Tibial nerve (tissue), 4 donors: ENCODE measurements around the gene NOD2. TPM values are rescaled to one million over a fixed set of nuclear protein-coding genes. Genes with fewer than 3 reads are reported as not detected.

Experiments
- DNase-seq, 2 donors: peaks; one replicate each; pipeline ENCODE4 v3.0.0-alpha.2; 2019; ENCODE audit warnings: low spot score in 2 of 2
- H3K27ac ChIP-seq, 4 donors: fragments of 200-600 bp; sonication (generic) in 3 of 4; one replicate each; pipeline ENCODE4 v1.5.1; 2017 to 2019; ENCODE audit warnings: mild to moderate bottlenecking in 1 of 4
- H3K27me3 ChIP-seq, 2 donors: fragments of 200-600 bp; sonication (generic) in 1 of 2; one replicate each; pipeline versions ENCODE4 v1.5.1 to v1.6.0; 2017 to 2019
- H3K36me3 ChIP-seq, 3 donors: fragments of 200-600 bp; sonication (generic); one replicate each; pipeline ENCODE4 v1.5.1; 2018 to 2019
- H3K4me1 ChIP-seq, 4 donors: fragments of 200-600 bp; sonication (generic) in 3 of 4; one replicate each; pipeline ENCODE4 v1.5.1; 2017 to 2019
- H3K4me3 ChIP-seq, 4 donors: fragments of 200-600 bp; sonication (generic) in 3 of 4; one replicate each; pipeline ENCODE4 v1.5.1; 2017 to 2019; ENCODE audit warnings: mild to moderate bottlenecking in 1 of 4, moderate library complexity in 1 of 4
- H3K9me3 ChIP-seq, 4 donors: fragments of 200-600 bp; sonication (generic) in 3 of 4; one replicate each; pipeline ENCODE4 v1.5.1; 2017 to 2019
- CTCF ChIP-seq, 5 experiments: fragments of 200-600 bp in 3 of 5; fragments of 450-650 bp in 2 of 5; sonication (generic) in 3 of 5; IDR thresholded peaks; one replicate each; pipeline ENCODE4 v1.5.1; 2016 to 2019; ENCODE audit warnings: antibody characterized with exemption in 5 of 5, mild to moderate bottlenecking in 3 of 5, moderate library complexity in 2 of 5
- EP300 ChIP-seq, 2 donors: sonication (generic); formaldehyde crosslinking; IDR thresholded peaks; one replicate each; pipeline ENCODE4 v1.6.1; 2017; ENCODE audit warnings: antibody characterized with exemption in 2 of 2, mild to moderate bottlenecking in 1 of 2
- POLR2A ChIP-seq, 2 donors: fragments of 450-650 bp; IDR thresholded peaks; one replicate each; pipeline ENCODE4 v1.6.1; 2017; ENCODE audit warnings: antibody characterized with exemption in 2 of 2, mild to moderate bottlenecking in 2 of 2, moderate library complexity in 2 of 2
- WGBS, 2 donors: methylation state at CpG; one replicate each; pipeline ENCODE4 v1.1.5; 2018; 5-methylcytosine and 5-hydroxymethylcytosine counted together
- total RNA-seq, 4 donors: library from RNA; depleted of rRNA; stranded (reverse); fragments of >200 nt; gene quantifications; one replicate each; pipeline ENCODE4 v1.1.0, GENCODE V29; 2016

The NOD2 gene
- total RNA-seq, 4 donors from 2014 or later, result 1.3 to 10.2 (median 2.7) TPM

GRCh38 chr16:50697881-50698767 lies 4.7 kb downstream of the NOD2 start:
- Histone ChIP-seq H3K27ac (peak overlapping the region; percentile 21 to 87 (median 62)), H3K27me3 (no peaks in the 10 kb centered on the region), H3K36me3 (no peaks in the 10 kb centered on the region), H3K9me3 (peaks cover 0 to 2% (median 0%) of the 10 kb centered on the region in 4 donors), H3K4me3 (peak overlapping the region; percentile 24 to 52 (median 47)), H3K4me1 (peaks cover 0 to 38% (median 20%) of the 10 kb centered on the region in 4 donors)
- DNase-seq, result no peak
- 43 to 44% methylated on average over 18 to 19 of the region's 19 CpGs for WGBS, 2 donors
- TF ChIP-seq EP300 (IDR thresholded peaks at IDR 0.05) (peak in 1 of 2 donors; percentile 13), CTCF (IDR thresholded peaks at IDR 0.05) (no peak)

GRCh38 chr16:50699326-50700159 lies 6.1 kb downstream of the NOD2 start:
- H3K4me3 ChIP-seq, result no peak overlapping the region
- H3K9me3 ChIP-seq, result peaks cover 0 to 17% (median 4%) of the 10 kb centered on the region in 4 donors
- 87 to 90% methylated on average over 18 to 19 of the region's 19 CpGs for WGBS, 2 donors
- no peaks in the 10 kb centered on the region for H3K27me3 ChIP-seq
- no peak for DNase-seq
- H3K36me3 ChIP-seq, result no peaks in the 10 kb centered on the region
- TF ChIP-seq EP300 (IDR thresholded peaks at IDR 0.05), result no peak
- no peak for TF ChIP-seq POLR2A (IDR thresholded peaks at IDR 0.05)
- no peak for TF ChIP-seq CTCF (IDR thresholded peaks at IDR 0.05)
- H3K27ac ChIP-seq, result no peak overlapping the region
- H3K4me1 ChIP-seq, result peaks cover 0 to 32% (median 20%) of the 10 kb centered on the region in 4 donors

- Histone ChIP-seq H3K27me3 (no peaks in the 10 kb centered on the region), H3K9me3 (peaks cover 0 to 34% (median 6%) of the 10 kb centered on the region in 4 donors), H3K4me3 (no peak overlapping the region), H3K4me1 (peaks cover 0 to 13% (median 6%) of the 10 kb centered on the region in 4 donors), H3K36me3 (no peaks in the 10 kb centered on the region), H3K27ac (no peak overlapping the region)
- WGBS, 2 donors, result 83 to 90% methylated on average over 3 of the region's 3 CpGs
- no peak for DNase-seq
- TF ChIP-seq EP300 (IDR thresholded peaks at IDR 0.05), result no peak
- no peak for TF ChIP-seq POLR2A (IDR thresholded peaks at IDR 0.05)
- TF ChIP-seq CTCF (IDR thresholded peaks at IDR 0.05), result no peak
Observed at GRCh38 chr16:50702725-50703124, 9.3 kb downstream of the NOD2 start.

- peaks cover 0 to 3% (median 0%) of the 10 kb centered on the region in 4 donors for H3K4me1 ChIP-seq
- WGBS, 2 donors, result 74 to 85% methylated on average over 1 of the region's 1 CpG
- no peak for DNase-seq
- H3K36me3 ChIP-seq, result no peaks in the 10 kb centered on the region
- H3K9me3 ChIP-seq, result peaks cover 0 to 34% (median 6%) of the 10 kb centered on the region in 4 donors
- TF ChIP-seq POLR2A (IDR thresholded peaks at IDR 0.05) (no peak), CTCF (IDR thresholded peaks at IDR 0.05) (no peak), EP300 (IDR thresholded peaks at IDR 0.05) (no peak)
- H3K27ac ChIP-seq, result no peak overlapping the region
- no peaks in the 10 kb centered on the region for H3K27me3 ChIP-seq
- H3K4me3 ChIP-seq, result no peak overlapping the region
Observed at GRCh38 chr16:50704245-50704644, 10.8 kb downstream of the NOD2 start.
